Lung microvascular endothelial cell (primary cell): ENCODE measurements around the gene SLAIN1. TPM values are rescaled to one million over a fixed set of nuclear protein-coding genes. Genes with fewer than 3 reads are reported as not detected.

ENCODE experiments used
- DNase-seq, 2 donors: peaks; one replicate each; pipeline versions ENCODE4 v3.0.0 to v3.0.0-alpha.2; 2010; ENCODE audit warnings: low read depth in 2 of 2
- total RNA-seq: library from RNA; depleted of rRNA; stranded (reverse); fragments of >200 nt; gene quantifications from 2 replicates; pipeline ENCODE4 v1.2.1, GENCODE V29; 2014

SLAIN1 gene
- total RNA-seq, 1 donor from 2014 or later, result 8.5 TPM

- no peak for DNase-seq
Observed at GRCh38 chr13:77714119-77714755, 16.8 kb downstream of the SLAIN1 start.

- DNase-seq, result no peak
Observed at GRCh38 chr13:77715233-77715891, 17.9 kb downstream of the SLAIN1 start.

GRCh38 chr13:77716692-77717091 lies 19.2 kb downstream of the SLAIN1 start:
- no peak for DNase-seq

- no peak for DNase-seq
Observed at GRCh38 chr13:77717508-77717907, 20.0 kb downstream of the SLAIN1 start.

GRCh38 chr13:77719128-77719527 lies 21.6 kb downstream of the SLAIN1 start:
- DNase-seq, result no peak

- no peak for DNase-seq
Observed at GRCh38 chr13:77720988-77721387, 23.5 kb downstream of the SLAIN1 start.

- DNase-seq, result no peak
Observed at GRCh38 chr13:77724092-77724491, 26.6 kb downstream of the SLAIN1 start.

GRCh38 chr13:77725071-77725470 lies 27.6 kb downstream of the SLAIN1 start:
- no peak for DNase-seq

- no peak for DNase-seq
Observed at GRCh38 chr13:77728265-77729125, 31.0 kb downstream of the SLAIN1 start.

GRCh38 chr13:77729502-77730221 lies 32.2 kb downstream of the SLAIN1 start:
- DNase-seq, result no peak

- DNase-seq, result no peak
Observed at GRCh38 chr13:77730572-77730971, 33.1 kb downstream of the SLAIN1 start.

GRCh38 chr13:77732287-77732686 lies 34.8 kb downstream of the SLAIN1 start:
- no peak for DNase-seq

- DNase-seq, result no peak
Observed at GRCh38 chr13:77733674-77734073, 36.2 kb downstream of the SLAIN1 start.

- no peak for DNase-seq
Observed at GRCh38 chr13:77737583-77738200, 40.2 kb downstream of the SLAIN1 start.

GRCh38 chr13:77740097-77740735 lies 42.7 kb downstream of the SLAIN1 start:
- no peak for DNase-seq

- no peak for DNase-seq
Observed at GRCh38 chr13:77740931-77741596, 43.6 kb downstream of the SLAIN1 start.

GRCh38 chr13:77741597-77741972 lies 44.1 kb downstream of the SLAIN1 start:
- no peak for DNase-seq

- no peak for DNase-seq
Observed at GRCh38 chr13:77742801-77743200, 45.3 kb downstream of the SLAIN1 start.

GRCh38 chr13:77745784-77746183 lies 48.3 kb downstream of the SLAIN1 start:
- DNase-seq, result peak in 1 of 2 donors; percentile 5

GRCh38 chr13:77749344-77749880 lies 51.9 kb downstream of the SLAIN1 start:
- no peak for DNase-seq
